NCI-H748 treated with DMSO at 0.1 percent for 48 hours (cell line): Measurements from ENCODE around the gene CRYGS.
"Not testable (repeated sequence)": the region's sequence is repeated elsewhere in the genome, so short reads cannot be mapped to it uniquely, and the experiment has no call there.

Source experiments
- DNase-seq: peaks from one replicate; lab custom pipeline; 2025; lab: John Stamatoyannopoulos, UW

CRYGS gene

DNA sequence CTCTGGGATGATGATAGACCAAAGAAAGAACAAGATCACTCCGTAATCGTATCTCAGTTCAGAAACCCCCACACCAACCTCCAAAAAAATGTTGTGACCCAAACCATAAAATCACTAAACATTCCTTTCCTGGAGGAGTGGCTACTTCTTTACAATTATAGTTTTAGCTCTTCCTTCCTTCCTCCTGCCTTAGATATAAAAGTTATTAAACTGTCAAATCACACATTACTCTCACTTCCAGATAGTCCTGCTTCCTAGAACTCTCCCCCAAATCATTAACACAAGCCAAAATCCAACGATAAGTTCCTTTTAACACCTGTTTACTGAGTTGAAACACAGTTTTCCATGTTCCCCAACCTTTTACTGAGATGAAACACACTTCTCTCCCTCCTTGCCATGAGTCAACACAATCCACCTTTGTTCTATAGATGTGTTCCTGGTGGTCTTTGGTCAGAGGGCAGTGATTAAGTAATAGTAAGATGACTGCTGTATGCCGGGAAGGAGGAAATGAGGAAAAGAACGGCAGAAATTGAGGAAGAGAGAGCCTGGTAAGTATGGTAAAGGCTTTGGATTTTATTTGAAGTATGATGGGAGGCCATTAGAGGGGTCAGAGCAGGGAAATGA, 8.3 kb upstream of the CRYGS start:
- no peak for DNase-seq

DNA sequence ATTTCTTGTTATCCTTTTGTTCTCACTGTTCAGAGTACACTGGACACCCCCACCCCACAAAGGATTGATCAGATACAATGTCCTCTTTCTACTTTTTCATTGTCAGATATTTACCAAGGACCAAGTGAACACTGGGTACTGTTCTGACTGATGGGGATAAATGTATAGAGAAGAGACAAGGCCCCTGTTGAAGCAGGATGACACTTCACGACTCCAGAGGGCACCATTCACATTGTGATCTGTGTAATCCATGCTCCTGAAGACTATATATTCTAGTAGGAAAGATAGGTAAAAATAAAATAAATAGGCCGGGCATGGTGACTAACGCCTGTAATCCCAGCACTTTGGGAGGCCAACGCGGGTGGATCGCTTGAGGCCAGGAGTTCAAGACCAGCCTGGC, 7.2 kb upstream of the CRYGS start:
- DNase-seq, result no peak

DNA sequence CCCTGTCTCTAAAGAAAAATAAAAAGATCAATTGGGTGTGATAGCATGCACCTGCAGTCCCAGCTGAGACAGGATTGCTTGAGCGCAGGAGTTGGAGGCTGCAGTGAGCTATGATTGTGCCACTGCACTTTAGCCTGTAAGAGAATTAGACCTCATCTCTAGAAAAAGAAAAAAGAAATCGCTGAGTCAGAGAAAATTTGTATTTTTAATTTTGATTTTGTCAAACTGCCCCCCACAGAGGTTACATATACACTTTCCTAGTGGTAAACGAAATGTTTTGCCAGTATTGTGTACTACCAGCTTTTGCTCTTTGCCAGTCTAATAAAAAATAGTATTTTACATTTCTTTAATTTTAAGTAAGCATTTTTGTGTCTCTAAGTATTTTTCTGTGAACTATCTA, 5.3 kb upstream of the CRYGS start:
- DNase-seq, result no peak

DNA sequence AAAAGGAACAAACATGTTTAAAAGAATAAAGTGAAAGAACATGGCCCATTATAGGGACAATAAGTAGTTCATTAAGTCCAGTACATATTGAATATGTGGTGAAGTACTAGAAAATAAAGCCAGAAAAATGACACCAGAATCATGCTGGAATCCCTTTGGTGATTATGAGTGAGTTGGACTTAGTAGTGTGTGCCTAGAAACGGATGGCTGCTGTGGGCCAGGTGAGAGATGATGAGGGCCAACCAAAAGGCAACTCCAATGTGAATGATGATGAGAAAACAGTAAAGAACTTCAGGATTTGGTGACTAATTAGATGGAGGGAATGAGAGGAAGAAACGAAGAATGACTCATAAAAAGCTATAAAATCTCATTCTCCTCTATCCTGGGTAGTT, 3.3 kb downstream of the CRYGS start:
- DNase-seq, result no peak

DNA sequence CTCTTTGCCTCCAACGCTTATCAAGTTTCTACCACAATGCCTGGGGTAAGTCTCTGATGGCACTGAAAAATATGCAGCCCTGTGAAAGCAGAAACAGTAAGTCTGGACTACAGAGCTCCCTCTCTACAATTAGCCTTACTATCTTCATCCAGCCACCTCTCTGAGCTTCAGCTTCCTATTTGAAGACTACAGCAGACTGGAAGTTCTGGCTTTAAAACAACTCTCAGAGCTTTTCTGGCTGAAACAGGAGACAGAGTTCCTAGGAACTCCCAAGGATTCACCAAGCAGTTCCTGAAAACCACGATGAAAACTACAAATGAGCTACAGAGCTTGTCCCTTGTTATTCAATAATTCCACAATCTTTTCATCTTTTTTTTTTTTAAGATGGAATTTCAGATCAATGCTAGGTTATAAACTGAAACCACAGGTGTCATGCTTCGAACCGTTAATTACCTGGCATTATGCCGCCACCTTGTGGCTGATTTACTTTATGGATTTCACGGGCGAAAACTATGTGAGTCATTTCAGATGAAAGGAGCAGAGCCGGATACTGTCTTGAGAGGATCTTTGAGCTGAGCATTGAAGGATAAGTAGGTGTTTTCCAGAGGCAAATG, 3.9 kb downstream of the CRYGS start:
- peak; percentile 0 for DNase-seq

DNA sequence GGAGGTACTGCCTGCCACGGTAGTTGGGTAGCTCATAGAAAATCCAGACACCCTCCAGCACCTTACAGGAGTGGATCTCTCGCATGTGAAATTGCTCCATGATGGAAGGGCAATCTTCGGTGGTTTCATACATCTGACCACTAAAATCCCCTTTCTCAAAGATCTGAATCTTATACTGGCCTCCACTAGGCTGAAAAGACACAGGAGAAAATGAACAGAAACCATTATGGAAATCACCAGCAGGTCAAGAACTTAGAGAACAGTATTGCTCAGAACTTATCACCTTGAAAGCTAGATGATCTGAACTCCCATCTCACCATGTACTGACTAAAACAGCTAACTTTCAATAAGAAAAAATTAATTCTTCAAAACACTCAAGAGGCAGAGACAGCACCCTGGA, 5.4 kb downstream of the CRYGS start:
- no peak for DNase-seq

DNA sequence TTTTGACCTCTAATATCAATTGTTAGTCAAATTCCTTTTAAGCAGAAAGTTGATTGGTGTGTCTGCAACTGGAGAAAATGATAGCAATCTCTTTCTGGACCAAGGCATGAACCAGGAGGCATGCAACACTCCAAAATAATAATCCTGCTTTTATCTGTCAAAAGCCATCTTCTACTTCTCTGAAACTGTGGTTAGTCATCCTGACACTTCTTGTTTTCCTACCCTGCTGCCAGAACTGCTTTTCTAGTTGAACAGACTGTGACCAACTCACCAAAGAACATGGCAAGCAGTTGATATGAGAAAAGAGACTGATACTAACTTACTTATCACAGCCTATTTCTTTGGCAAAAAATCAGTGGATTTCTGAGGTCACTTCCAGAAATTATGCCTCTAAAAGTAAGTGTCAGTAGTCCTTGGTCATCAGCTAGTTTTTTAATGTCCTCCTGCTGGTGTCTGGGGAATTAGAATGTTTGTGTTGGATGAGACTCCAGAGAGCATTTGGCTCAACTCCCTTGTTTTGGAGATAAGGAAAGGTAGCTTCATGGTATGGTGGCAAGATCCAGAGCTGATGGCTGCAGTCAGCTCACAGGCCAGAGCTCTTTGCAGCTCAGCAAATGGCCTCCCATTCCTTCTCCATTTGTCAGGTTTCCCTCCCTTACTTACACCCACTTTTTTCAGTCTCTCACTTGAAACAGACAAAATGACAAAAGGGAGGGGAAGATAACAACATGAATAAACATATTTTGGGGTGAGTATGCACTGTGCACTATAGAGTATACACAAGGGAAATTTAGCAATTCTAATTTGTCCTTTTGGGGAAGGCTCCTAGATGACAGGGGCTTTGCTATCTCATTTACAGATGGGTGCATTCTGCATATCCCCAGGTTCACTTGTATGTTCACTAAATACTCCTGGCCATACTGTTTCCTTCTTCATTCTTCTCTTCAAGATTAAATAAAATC, 7.0 kb downstream of the CRYGS start:
- DNase-seq, result no peak

DNA sequence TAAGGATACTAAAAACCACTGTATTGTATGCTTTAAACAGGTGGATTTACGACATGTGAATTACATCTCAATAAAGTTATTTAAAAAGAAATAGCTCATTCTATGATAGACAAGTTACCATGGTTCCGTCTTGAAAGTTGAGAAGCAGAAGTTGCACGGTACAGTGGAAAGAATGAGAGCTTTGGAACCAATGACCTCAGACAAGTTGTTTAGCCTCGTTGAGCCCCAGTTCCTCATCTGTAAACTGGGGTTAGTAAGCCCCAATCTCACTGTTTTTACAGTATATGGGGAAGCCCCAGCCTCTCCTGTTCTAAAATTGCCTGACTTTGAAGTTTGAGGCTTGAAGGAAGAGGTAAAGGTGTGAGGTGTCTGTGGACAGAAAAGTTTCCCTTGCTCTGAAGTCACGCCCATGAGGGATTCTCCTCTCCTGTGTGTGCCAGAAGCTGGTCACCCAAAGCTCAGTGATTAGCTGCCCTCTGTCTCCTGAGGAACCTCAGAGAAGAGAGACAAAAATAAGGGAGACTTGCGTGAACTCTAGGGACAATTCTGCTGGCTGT, 10.0 kb downstream of the CRYGS start:
- no peak for DNase-seq

DNA sequence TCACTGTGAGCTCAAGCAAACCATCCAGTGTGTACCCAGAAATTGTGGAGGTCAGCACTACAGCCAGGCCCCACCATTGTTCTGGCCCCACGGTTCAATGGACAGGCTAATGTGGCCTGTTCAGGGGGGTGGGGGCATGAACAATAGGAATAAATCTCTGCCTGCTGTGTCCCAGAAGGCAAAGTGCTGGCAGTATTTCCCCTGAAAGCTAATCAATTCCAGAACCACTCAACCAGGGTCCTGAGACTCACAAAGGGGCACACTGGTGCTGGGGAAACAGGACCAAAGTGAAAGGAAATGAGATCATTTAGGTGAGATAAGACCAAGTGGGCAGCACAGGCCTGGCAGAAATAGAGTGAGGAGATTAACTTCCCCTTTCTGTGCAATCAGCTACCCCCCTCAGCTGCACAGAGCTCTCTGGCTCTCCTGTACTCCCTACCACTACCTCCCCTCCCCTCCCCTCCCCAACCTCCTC, 11.5 kb downstream of the CRYGS start:
- no peak for DNase-seq

DNA sequence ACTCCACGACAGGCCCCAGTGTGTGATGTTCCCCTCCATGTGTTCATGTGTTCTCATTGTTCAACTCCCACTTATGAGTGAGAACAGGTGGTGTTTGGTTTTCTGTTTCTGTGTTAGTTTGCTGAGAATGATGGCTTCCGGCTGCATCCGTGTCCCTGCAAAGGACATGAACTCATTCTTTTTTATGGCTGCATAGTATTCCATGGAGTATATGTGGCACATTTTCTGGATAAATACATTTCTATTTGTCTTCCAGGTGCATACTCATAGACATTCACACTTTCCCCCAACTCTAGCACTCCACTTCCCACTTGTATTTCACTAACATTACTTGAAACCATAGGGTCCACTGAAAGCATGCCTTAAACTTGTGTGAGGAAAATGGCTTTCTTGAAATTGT, 12.5 kb downstream of the CRYGS start:
- DNase-seq, result not testable (repeated sequence)

DNA sequence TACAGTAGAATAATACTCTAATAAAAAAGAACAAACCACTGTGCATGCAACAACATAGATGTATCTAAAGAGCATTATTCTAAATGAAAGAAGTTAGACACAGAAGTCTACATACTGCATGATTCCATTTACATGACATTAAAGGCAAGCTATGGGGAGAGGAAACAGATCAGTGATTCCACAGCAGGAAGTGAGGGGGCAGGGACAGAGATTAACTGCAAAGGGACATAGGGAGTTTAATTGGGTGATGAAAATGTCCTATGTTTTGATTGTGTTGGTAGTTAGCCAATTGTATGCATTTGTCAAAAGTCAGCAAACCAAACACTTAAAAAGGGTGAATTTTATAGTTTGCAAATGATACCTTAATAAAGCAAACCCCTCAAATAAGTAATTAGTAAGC, 13.8 kb downstream of the CRYGS start:
- no peak for DNase-seq

DNA sequence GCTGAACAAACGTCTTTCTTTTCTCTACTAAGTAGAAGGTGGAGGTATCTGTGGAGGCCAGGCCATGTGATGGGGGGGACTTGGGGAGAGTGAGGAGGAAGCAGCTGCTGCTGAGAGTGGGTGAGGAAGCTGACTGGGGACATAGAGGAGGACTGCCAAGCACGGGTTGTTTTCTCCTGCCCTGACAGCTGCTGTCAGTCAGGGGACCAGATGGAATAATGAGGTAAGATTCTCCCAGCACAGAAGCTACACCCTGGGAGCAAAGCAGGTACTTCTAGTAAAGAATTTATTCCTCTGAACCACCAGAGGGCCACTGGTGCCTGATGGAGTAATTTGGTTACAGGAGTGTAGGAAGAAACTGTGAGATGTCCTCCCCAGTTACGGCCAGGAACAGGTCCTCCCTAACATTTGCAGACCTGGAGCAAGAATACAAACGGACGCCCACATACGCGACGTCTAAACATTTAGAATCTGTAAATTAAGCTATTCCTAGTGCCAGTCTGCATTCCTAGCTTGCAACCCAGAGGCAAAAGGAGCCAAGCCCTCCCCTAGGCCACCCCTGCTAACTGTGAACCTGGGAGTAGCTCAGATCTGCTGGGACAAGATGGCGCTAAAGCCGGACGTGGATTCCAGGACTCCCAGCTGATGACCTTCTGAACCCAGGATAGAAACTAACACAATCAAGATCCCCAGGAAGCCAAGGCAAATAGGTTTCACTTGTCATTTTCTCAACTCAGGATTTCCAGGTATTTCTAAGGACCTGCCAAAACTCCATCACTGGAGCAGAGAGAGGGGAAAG, 14.8 kb downstream of the CRYGS start:
- DNase-seq, result no peak

DNA sequence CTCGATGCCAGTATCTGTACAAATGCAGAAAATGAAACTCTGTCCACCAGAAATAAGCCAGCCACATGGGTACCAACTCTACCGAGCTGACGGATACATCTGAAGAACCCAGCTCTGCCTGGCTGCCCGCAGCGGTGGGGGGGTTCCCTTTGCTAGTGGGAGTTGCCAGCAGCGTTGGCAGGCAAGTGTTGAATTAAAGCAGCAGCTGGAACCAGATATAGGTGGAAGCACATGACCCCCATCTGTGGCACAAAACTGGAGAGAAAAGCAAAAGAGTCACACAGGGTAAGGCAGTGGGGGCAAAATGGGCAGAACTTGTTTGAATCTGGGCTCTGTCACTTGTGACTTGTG, 17.9 kb downstream of the CRYGS start:
- DNase-seq, result no peak

DNA sequence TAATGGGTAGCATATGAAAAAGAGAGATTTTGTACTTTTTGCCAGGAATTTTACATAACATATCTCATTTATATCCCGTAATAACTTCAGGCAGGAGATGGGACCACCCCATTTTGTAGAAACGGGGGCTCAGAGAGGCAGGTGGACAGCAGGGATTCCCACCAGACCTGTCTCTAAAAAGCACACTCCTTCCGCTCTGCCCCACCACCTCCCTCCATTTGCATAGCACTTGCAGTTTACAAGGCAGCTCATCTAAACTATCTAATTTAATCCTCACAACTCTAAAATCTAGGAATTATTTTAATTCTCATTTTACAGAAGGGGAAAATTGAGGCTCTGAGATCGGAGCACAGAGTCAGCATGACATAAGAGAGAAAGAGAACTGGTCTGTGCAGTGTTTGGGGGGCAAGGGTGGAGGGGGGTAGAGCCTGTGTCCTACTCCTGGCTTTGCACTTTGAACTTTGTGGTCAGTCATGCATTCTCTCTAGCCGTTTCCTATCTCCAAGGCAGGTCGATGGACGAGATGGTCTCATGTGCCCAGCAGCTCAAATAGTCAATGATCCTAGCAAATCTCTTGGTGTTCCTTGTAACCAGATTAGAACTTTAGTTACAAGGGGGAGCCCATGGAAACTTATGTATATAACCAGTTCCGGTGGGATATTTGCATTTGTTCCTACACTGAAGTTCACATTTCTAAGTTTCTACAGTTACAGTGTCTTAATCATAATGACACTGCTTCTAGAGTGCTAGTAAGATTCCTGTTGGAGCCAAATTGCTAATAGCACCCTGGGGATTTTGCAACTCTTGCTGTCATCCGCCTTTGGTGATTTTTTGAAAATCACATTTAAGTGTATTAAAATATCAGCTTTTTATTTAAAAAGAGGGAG, 18.6 kb downstream of the CRYGS start:
- DNase-seq, result no peak

DNA sequence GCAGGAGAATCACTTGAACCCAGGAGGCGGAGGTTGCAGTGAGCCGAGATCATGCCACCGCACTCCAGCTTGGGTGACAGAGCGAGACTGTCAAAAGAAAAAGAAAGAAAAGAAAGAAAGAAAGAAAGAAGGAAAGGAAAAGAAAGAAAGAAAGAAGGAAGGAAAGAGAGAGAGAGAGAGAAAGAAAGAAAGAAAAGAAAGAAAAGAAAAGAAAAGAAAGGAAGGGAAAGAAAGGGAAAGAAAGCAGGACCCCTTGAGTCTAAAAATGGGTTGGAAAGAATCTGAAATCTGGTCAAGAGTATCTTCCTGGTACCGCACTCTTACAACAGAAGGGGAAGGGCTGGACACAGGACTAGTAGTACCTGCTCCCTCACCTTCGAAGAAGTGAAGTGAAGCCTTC, 19.6 kb downstream of the CRYGS start:
- no peak for DNase-seq

DNA sequence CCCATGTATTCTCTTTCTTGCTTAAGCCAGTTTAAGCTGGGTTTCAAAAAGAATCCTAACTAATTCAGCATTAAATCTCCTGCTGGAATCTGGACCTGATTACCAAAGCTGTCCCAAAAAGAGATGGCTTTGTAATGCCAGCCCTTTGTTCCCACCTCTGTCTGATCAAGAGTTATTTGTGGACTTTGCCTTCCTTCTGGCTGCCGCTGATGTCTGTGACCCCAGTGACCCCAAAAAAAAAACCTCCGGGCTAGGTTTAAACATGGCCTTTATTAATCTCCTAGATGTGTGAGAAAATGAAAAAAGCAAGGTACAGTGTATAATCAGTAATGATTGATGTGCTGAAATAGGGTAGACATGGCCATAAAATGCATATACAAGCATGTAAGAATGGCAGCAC, 20.7 kb downstream of the CRYGS start:
- no peak for DNase-seq

DNA sequence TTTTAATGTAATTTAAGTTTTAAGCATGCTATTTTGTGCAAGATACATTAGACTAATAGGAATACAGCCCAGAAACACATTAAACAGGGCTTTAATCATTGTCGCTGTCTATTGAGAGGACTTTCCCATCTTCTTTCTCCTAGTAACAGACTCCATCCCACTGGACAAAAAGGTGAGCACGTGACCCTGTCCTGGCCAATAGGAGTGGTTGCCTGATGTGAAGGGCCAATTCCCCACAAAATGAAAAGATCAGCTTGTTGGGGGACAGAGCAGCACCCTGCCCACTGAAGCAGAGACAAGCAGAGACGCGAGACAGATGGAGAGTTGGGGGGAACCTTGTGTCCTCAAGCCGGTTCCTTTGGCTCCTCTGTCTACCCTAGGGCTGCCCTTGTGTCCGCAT, 21.2 kb downstream of the CRYGS start:
- DNase-seq, result no peak

DNA sequence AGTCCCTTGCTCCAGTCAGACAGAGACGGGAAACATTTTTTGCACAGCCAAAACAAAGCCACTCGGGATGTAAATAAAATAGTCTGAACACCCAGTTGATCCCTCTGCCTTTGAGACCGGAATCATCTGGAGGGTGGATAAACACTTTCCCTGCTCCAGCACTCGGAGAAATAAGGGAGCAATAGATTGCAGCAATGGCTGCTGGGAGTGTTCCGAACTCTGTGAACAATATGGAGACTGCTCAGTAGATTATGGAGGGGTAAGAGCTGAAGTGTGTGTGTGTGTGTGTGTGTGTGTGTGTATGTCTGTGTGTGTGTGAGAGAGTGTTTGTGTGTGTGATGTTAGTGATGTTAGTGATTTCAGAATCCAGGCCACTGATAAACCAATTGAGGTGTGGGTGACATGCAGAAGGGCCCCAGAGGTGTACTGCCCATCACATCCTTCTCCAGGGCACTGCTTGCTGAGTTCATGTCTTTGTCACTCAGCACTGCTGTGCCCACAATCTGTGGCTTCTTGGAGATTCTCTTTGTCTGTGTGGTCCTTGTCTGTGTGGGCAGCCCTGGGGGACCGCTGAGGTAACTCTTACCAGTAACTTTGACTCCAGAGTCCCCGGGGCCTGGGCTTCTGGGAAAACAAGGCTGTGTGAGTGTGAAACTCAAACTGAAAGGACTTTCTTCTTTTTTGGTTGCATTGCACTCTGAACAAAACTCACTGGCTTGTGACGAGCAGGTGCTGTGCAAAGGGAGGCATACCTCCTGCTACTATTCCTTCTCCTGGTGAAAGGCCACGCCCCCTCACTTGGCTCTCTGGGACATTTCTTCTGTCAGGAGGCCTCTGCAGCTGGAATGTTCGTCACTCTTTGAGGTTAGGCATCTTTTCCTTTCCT, 23.0 kb downstream of the CRYGS start:
- DNase-seq, result no peak

DNA sequence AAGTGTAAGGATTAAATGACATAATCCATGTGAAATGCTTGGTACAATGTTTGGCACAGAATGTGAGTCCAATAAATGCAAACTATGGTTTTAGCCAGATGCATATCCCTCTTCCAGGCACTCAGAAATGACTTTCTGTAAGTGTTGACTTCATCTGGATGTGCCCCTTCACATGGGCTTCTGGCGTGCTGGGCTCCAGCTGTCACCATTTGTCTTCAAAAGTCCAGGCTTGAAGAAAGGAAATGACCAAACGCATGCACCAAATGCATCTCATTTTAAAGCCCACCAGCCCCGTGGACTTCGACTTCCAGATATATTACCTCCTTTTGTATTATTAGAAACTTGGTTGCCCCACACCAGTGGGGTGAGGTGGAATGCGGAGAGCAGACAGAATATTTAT, 23.7 kb downstream of the CRYGS start:
- no peak for DNase-seq
